Activated gamma-delta T cell treated with anti-CD3 and anti-CD28 coated beads, Interleukin-2, amount 50 U/mL, for 16 hours (primary cell): ENCODE results near the gene MYZAP.

ENCODE experiments used
- DNase-seq: peaks from one replicate; pipeline ENCODE4 v3.0.0-alpha.2; 2020; ENCODE audit warnings: low read depth

MYZAP gene

DNA sequence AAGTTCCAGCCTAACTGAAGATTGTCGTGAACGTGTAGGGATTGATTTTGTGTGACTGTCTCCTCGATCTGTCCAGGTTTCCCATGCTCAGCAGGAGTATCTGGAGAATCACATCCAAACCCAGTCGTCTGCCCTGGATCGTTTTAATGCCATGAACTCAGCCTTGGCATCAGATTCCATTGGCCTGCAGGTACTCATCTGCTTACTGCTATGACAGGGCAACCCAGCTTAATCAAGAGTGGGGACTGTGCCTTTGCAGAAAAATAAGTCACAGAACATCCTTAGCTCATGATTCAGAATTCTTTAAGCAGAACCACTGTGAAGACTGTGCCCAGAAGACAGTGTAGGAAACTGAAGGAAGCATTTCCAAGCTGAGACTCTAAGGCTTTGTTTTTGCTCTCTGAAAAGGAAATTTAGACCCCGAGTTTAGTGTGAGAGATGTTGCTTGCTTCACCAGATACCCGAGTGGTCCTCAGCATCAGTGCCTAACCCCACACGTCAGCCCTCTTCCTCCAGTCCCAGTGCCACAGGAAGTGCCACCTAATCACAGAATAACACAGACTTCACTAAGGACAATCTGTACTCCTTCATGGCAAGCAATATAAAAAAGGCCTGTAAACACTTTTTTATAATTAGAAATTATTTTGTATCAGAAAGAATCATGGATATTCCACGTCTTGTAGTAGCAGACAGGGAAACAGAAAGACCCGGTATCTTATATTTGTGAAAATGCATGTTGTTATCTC lies 34.2 kb downstream of the MYZAP start:
- DNase-seq: no peak

DNA sequence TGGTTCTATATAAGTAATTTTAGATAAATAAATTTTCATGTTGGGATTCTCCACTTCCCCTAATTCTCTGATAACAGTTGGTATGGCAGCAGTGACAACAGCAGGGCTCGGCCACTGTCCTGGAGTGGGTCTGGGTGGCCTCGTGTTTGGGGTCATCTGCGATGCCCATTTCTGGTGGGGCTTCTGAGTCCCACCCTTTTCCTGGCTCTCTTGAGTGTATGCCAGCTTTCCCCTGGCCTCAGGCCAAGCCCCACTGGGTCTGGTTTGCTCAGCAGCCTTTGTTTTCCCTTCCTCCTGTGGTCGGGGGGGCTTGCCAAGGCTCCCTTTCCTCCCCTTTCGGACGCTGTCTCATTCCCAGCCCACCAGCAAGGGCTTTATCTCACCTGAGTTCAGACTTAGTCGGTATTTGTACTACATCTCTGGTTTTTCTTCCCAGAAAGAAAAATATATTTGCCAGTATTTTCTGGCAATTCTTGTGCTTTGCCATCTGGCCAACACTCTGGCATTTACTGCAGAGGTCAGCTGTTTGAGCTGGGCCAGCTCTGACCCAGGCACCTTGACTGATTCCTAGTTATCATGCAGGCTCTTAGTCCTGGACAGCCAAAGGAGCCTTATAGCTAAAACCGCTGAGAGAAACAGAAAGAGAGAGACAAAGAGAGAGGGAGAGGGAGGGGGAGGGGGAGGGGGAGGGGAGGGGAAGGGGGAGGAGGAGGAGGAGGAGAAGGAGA lies 35.2 kb downstream of the MYZAP start:
- no peak for DNase-seq

DNA sequence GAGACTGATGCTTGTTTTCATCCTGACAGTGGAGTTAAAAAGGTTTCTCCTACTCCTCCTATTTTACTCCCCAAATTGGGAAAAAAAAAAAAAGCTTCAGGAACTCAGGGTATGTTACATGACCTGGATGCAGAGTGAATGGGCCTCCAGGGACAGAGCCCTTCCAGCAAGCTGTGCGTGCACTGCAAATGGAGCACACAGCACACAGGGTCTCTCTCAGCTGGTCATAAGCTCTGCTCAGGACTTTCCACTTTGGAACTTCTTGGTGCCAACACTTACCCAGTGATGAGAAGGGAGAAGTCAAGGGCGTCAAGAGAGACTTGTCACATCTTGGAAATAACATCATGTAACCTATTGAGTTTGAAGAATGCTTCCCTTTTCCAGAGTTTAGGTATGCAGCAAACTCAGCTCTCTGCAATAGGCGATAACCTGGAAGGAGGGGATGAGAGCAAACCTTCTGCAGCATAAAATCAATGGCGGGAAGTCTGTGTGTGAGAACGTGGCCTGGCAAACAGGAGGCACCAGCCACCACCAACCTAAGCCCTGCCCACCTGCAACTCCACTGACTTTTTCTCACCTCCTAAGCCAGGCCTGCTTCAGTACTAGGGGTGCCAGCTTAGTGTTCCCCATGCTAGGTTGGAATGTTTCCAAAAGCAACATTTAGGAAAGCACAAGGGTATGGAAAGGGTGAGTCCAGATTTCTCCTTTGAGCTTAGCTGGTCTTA lies 39.8 kb downstream of the MYZAP start:
- no peak for DNase-seq

DNA sequence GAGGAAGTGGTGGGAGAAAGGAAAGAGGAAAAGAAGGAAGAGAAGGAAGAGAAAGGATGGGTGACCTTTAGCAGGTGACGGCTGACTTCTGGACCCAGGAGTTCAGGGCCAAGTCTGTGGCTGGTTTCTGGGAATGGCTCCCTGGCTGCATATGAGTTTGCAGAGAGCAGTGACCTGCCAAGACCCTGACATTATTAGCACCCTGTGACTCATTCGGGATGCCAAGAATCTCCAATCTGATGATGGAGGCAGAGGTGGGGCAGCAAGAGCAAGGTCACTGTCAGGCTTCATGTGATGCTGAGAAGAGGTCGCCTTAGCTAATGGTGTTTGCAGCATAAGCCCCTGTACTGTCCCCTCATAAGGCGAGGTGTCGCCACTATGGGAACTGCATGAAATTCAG lies 42.6 kb downstream of the MYZAP start:
- DNase-seq: no peak

DNA sequence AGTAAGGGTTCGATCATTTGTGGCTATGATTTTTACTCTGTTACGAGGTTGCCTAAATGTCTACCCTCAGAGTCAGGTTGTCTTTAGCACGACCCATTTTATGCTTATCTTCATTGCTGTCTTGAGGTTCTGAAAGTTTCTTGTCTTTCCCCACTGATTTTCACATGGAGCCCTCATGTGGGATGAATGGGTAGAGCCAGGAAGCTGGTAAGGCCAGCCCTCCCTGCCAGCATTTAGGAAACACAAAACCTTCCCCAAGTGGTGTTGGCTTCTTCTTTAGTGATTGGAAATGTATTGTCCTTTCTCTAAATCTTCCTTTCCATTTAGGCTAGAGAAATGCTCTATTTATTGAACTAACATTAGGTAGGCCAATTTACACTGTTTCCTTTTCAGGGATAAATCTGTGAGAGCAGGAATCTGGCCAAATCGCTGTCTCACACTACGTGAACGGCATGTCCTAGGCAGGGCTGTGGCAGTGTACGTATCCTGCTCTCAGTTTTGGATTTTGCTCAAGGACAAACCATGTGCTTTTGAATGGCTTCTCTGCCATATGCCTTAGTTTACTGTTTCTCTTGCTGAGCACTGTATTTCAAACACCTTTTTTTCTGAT lies 43.7 kb downstream of the MYZAP start:
- no peak for DNase-seq

DNA sequence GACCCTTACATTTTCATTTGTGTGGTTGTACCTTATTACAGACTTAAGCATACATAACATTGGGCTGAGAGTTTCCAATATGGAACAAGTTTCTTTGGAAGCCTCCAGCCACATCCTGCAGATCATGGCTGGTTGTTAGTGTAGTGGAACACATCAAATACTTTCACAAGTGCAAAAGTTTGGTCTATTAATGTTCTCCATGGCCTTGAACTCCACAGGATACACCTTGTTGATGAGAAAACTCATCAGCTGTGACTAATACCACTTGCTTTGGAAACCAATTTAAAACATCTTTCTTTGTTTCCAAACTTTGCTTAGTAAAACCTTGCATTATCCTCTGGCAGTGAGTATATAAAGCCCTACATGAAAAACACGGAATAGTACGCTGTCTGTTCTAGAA lies 46.1 kb downstream of the MYZAP start:
- DNase-seq: no peak

DNA sequence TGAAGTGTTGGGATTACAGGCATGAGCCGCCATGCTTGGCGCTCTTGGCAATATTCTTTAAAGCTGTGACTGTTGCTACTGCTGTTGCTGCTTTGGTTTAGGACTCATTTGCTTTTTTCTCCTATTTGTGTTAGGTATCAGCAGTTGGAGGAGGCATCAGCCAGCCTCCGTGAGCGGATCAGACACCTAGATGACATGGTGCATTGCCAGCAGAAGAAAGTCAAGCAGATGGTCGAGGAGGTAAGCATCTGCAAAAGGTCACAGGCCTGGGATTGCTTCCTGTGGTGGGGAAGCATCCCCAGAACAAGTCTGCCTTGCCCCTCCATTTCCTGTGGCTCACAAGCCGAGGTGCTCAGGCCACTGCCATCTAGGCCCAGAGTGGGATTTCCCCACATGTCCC lies 47.6 kb downstream of the MYZAP start:
- DNase-seq: no peak

DNA sequence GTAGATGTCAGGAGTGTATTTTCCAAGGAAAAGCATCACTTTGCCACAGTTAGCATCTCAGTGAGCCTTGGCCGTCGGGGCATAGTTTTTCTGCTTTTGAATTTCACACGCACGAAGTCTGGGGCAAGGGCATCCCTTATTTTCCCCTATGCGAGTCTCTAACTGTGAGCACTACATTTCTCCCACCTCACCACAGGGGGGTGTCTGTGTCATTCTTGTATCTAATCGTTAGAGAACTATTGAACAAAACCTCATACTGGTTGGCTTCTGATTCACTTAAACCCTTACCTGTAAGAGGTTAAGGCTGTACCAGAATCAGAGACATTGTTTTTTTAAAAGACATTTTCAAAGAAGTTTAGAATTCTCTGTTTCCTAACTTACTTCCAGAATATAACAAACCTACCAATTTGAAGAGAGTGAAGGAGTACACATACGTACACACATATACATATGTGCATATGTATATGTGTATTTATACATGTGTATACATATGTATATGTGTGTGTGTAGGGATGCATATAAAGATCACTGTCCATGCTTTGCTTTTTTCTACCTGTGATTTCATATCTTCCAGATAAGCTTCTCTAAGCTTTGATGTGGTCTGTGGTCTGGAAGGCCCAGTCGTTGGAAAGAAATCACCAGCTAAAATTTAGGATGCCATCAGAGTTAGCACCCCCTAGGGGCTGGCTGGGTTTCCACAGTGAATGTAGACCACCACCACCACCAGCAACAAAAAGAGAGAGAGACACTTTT lies 49.4 kb downstream of the MYZAP start:
- DNase-seq: no peak

DNA sequence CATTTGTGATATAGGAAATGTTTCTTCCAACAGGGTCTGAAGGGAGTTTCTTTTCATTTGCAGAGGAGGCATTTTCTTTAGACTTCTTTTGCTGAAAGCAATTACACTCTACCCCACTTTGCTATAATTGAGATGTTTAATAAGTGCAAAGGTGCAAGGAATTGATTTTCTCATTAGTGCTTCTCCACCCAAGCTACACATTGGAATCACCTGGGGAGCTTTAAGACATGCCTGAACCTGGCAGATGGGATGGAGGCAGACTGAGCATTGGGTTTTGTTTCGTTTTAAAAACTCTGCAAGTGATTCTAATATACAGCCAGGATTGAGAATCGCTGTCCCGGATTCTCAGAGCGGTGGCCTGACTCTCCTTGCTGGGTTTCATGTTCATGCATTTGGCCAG lies 52.1 kb downstream of the MYZAP start:
- DNase-seq: no peak

DNA sequence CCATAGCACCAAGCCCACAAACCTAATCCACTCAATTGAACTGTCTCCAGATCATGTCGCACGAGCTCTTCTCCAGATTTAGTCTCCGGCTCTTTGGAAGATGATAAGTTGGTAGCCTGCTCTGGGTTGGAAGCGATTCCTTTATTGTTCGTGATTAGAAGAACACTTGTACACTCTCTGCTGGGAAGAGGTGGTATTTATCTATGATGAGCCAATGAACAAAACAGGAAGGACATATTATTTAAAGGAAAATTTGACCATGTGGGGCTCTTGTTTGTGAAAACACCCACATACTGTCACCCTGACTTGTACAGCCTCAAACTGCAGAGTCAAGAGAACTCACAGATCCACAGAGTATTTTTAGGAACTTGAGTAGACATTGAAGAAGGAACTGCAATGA lies 54.4 kb downstream of the MYZAP start:
- DNase-seq: no peak

DNA sequence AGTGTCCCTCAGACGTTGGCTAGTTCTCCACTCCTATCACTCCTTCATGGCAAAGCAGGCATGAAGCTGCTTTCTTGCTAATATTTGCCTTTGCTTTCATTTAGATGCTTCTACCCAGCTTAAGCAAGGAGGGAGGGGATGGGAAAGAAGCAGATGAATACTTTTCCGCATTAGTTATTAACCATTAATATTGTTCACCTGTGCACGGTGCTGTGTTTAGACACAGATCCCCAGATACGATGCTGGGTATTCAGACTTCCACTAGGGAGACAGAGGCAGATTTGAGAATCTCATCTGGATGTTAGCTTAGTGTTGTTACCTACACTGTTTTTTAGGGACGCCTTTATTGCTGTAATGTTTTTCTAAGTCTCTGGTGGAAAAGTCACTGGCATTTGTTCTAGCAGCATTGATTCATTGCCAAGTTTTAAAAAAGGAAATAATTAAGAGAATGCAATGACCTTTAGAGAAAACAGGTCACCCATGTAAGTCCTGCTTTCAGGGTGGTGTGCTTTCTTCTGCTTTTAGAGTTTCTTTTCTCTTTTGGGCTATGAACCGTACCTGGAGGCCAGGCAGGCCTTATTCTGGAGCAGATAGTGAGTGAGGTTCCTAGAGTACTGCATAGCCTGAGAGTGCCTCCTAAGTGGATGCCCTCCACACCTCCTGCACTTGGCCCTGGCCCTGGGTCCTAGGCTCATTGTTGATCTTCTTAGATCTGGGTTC lies 55.5 kb downstream of the MYZAP start:
- no peak for DNase-seq

DNA sequence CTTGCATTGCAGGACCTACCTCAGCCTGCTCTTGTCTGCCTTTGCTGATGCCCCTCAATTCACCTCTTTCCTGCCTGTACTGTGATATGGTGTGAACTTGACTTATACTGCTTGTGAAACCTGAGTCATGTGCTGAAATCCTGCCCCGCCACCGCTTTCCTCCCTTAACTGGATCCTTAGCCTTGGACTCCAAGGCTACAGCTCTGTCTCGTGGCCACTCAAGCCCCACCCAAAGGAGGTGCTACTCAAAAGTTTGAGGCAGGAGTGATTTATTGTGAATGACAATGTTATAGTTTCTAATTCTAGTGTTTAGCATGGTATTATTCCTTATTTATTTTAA lies 56.1 kb downstream of the MYZAP start:
- DNase-seq: no peak

DNA sequence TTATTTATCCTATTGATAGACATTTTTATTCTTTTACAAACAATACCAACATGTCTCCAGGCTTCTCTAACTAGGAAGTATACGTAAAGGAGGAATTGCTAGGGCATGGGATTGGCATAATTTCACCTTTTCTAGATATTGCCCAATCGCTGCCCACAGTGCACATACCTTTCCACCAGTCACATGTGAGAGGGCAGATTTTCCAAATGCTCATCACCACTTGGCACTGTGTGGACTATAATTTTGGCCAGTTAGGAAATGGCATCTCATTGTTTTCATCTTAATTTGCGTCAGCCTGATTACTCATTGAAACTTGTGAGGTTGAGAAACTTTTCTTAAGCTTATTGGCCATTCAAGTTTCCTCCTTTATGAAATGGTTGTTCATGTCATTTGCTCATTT lies 57.4 kb downstream of the MYZAP start:
- no peak for DNase-seq

DNA sequence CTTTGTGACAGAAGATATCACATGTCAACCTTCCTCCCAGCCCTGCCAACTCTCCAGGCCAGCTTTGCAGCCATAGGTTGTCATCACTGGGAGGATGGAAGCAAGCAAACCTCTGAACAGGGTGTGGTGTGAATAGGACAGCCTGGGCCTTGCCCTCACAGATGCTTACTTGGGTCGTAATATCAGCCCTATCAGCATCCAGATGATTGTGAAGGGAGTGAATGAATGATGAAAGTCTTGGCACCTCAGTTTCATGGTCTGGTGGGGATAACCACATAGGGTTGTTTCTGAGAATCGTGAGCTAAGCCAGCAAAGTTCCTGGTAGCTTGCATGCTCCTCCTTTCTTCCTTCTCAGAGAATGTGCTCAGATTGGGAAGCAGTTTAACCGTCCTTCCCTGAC lies 59.7 kb downstream of the MYZAP start:
- DNase-seq: no peak

DNA sequence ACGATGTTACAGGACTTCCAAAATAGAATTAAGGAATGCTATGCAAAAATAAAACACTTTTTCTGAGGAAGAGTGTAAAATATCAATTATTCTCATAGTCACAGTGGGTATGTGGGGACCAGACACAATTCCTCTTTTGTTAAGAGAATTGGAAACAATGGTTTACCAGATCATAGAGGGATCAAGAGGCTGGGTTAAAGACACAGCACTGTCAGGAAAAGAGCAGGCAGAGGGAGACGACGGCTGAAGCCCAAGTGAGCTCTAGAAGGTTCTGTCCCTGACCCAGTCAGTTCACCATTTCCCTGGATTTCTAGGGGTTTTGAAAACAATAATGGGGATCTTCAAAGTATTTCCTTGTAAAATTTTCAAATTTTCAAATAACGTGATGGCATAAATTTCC lies 60.8 kb downstream of the MYZAP start:
- DNase-seq: no peak

DNA sequence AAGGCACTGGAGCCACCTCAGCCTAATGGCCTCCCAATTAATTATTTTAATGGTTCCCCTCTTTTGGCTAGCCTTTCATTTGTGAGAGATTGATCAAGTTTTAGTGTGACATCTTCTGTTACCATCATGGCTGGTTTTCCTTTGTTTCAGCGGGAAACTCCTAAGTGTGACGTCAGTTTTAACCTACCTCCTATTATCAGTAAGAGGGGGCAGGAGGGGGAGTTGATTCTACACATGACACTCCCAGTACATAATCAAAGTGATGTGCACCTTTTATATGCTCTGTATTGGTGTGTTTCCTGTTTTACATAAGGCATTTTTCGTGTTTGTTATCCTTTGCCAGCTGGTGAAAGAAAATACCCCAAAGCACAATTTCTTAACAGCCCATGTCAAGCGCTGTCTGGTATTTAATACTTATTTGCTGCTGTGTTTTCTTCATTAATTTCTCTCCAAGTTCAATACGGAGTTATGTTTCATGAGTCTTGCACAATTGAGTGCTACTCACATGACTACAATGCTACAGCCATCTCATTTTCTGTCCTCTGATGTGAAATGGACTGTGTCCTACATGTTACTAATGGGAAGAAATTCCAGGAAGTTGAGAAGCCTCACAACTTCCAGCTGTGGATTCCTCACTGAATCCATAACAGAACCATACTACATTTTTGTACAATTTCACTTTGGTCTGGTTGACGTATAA lies 62.6 kb downstream of the MYZAP start:
- DNase-seq: no peak

DNA sequence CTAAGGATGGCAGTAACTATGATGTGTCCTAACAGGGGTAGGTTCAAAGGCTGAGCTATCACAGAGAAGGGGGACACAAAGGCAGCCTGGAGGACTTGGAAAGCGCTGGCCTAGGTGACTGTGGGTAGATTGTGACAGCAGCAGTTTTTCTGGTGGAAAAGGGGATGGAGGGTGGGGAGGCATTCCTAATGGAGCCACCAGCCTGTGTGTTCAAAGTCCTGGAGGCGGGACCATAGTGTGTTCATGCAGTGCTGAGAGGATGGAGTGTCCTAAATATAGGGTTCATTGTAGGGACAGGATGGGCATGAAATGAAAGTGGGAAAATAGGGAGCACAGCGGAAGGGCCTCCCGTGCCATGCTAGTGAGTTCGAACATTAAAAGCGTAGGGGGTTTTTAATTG lies 63.3 kb downstream of the MYZAP start:
- DNase-seq: no peak

DNA sequence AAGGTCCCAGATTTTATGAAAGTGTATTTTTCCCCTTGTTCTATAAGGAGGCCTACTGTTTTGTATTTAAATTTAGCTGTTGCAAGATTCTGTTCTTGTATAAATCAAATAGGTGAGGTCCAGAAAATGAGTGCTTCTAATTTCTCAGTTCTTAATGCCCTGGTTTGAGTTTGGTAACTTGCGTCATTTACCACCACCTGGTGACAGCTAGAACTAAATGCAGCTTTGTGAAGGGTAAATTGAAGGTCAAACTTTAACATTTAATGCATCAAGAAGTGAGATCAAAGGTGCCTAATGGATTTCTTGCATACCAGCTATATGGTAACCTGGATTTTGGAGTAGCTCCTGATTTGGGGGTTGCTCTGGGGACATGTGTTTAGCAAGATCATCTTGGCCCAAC lies 64.1 kb downstream of the MYZAP start:
- no peak for DNase-seq

DNA sequence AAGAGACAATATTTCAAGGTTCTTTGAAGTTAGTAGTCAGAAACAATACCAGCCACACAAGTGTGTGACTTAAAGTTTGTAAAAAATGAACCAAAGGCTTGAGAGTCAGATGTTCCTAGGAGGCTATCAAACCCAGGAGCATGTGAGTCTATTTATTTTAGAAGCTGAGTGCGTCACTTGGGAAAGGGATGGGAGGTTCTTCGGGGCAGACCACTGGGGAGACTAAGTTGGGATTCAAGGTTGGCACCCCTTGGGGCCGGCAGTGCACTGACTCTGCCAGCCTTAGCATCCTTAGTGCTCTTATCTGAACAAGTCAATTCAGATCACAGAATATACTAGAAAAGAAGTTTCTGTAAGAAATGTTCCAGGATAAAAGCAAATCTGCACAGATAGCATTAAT lies 64.7 kb downstream of the MYZAP start:
- no peak for DNase-seq

DNA sequence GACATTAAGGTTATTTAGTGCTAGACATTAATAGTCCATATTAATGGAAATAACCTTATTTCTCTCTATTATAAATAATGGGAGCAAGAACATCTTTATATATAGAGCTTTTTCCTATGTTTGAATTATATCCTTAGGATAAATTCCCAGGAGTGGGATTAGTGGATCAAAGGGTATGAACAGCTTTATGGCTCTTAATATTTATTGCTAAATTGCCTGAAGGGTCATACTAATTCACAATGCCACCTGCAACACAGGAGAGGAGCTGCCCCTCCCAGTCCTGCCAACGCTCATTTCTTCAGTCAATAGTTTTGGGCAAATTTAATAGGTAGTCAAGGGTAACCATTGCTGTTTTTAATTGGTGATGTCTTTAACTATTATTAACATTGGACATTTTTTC lies 65.9 kb downstream of the MYZAP start:
- no peak for DNase-seq
